Neural crest cell (in vitro differentiated cells): ENCODE results near the gene MRPL34. TPM values are rescaled to one million over a fixed set of nuclear protein-coding genes. Genes with fewer than 3 reads are reported as not detected.
A peak's percentile ranks its signal among the peaks of the same experiment; 100 is the strongest.

Experiments used
- DNase-seq: peaks from one replicate; pipeline ENCODE4 v3.0.0; 2021; ENCODE audit warnings: low read depth, mixed read lengths, low spot score
- H3K27ac Mint-ChIP-seq: one replicate; pipeline ENCODE4 v1.8.0; 2021; ENCODE audit warnings: mild to moderate bottlenecking, mixed read lengths; ENCODE audit not compliant: unreplicated experiment
- H3K27me3 Mint-ChIP-seq: 2 replicates; pipeline ENCODE4 v1.8.0; 2021; ENCODE audit warnings: low read depth, mild to moderate bottlenecking, mixed read lengths
- H3K36me3 Mint-ChIP-seq: 2 replicates; pipeline ENCODE4 v1.8.0; 2021; ENCODE audit warnings: low read depth, mild to moderate bottlenecking, mixed read lengths
- H3K4me1 Mint-ChIP-seq: 2 replicates; pipeline ENCODE4 v1.8.0; 2021; ENCODE audit warnings: mixed read lengths
- H3K4me3 Mint-ChIP-seq: one replicate; pipeline ENCODE4 v1.8.0; 2021; ENCODE audit warnings: mild to moderate bottlenecking, mixed read lengths
- H3K9me3 Mint-ChIP-seq: 2 replicates; pipeline ENCODE4 v1.8.0; 2021; ENCODE audit warnings: mixed read lengths
- total RNA-seq: library from RNA; stranded (reverse); gene quantifications from 2 replicates; pipeline ENCODE4 v1.2.1, GENCODE V29; 2021
- TF ChIP-seq, protein P1 (sequence below): fragments of 200-600 bp; sonication (generic); conservative IDR thresholded peaks from 2 replicates; pipeline ENCODE4 v1.5.0; 2021; ENCODE audit warnings: antibody characterized with exemption, mild to moderate bottlenecking

The MRPL34 gene
- total RNA-seq, 1 donor from 2014 or later = 74.2 TPM

GRCh38 chr19:17329366-17330261 is 23.9 kb downstream of the MRPL34 start:
- DNase-seq = no peak
- Mint-ChIP-seq H3K27me3 (peaks cover 26% of the 10 kb centered on the region), H3K4me3 (peak overlapping the region; percentile 57), H3K27ac (no peak overlapping the region), H3K9me3 (no peaks in the 10 kb centered on the region), H3K4me1 (peaks cover 15% of the 10 kb centered on the region), H3K36me3 (peaks cover 11% of the 10 kb centered on the region)
- TF ChIP-seq, protein P1, sequence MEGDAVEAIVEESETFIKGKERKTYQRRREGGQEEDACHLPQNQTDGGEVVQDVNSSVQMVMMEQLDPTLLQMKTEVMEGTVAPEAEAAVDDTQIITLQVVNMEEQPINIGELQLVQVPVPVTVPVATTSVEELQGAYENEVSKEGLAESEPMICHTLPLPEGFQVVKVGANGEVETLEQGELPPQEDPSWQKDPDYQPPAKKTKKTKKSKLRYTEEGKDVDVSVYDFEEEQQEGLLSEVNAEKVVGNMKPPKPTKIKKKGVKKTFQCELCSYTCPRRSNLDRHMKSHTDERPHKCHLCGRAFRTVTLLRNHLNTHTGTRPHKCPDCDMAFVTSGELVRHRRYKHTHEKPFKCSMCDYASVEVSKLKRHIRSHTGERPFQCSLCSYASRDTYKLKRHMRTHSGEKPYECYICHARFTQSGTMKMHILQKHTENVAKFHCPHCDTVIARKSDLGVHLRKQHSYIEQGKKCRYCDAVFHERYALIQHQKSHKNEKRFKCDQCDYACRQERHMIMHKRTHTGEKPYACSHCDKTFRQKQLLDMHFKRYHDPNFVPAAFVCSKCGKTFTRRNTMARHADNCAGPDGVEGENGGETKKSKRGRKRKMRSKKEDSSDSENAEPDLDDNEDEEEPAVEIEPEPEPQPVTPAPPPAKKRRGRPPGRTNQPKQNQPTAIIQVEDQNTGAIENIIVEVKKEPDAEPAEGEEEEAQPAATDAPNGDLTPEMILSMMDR = no peak

DNA sequence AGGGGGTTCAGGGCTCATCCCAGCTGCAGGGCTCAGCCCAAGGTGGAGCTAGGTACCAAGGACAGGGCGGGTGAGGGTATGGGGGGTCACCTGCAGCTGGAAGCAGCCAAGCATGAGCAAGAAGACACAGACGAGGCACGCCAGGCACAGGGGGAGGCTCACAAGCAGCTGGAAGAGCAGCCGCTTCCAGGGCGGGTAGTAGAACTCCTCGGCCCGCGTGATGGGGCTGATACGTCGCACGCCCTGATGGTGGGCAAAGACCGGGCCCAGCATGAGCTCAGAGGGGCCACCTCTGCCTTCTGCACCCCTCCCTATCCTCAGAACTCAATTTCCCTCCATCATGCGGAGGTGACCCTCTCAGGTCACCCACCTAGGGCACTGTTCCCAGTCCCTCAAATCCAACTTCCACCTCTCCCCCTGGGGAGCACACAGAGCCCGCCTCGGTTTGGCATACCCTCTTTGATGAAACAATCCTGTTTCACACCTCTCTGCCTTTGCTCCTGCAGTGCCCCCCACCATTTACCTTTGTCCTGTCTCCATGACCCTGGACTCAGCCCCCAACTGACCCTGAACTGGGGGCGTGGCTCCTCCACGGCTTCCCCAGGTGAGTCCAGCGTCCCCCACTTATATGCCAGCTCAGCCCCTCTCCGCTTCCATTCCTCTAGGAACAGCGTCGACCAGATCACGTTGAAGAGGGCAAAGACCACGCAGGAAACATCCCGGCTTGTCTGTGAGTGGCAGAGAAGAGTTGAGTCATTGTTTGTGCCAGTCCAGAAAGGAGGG is 24.8 kb downstream of the MRPL34 start:
- no peak for DNase-seq
- Mint-ChIP-seq H3K9me3 (no peaks in the 10 kb centered on the region), H3K27me3 (peaks cover 26% of the 10 kb centered on the region), H3K4me3 (peak overlapping the region; percentile 63), H3K4me1 (peaks cover 23% of the 10 kb centered on the region), H3K27ac (no peak overlapping the region), H3K36me3 (peaks cover 11% of the 10 kb centered on the region)
- TF ChIP-seq, protein P1 = no peak

DNA sequence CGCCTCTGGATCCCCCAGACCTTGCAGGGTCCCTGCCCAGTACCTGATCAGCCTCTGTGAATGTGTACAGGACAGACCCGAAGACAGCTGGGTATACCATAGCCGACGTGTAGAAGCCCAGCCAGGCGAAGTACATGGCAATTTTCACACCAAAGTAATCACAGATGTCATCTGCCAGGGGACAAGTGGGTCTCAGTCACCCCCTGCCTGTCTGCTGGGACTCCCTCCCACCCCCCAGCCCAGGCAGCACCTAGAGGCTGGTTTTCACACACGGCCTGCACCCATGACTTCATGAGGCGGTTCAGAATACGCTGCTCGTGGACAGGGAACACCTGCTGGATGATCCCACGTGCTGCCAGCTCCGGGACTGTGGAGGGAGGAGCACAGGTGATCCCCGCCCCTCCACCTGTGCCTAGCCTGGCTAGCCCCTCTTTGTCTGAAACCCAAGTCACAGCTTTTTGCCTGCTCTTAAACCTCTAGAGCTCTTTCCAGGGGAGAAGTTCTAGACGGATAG is 25.4 kb downstream of the MRPL34 start:
- TF ChIP-seq, protein P1 = no peak
- H3K27ac Mint-ChIP-seq = no peak overlapping the region
- peak overlapping the region; percentile 63 for H3K4me3 Mint-ChIP-seq
- H3K27me3 Mint-ChIP-seq = peaks cover 26% of the 10 kb centered on the region
- peaks cover 11% of the 10 kb centered on the region for H3K36me3 Mint-ChIP-seq
- peaks cover 23% of the 10 kb centered on the region for H3K4me1 Mint-ChIP-seq
- no peak for DNase-seq
- H3K9me3 Mint-ChIP-seq = no peaks in the 10 kb centered on the region

DNA sequence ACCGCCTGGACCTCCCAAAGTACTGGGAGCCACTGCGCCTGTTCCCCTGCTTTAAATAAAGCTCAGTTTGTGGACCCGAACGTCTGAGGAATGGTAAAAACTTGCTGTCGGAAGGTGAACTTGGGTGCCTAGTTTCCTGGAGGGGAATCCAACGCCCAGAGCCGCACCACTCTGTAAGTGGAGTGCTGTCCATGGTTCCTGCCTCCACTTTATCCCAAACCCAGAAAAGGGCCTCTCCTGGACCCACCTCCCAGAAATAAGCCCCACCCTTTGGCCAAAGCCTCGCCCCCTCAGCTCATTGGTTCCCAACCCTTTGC is 26.6 kb downstream of the MRPL34 start:
- Mint-ChIP-seq H3K36me3 (peaks cover 11% of the 10 kb centered on the region), H3K27ac (no peak overlapping the region), H3K4me1 (peaks cover 27% of the 10 kb centered on the region), H3K9me3 (no peaks in the 10 kb centered on the region), H3K27me3 (peaks cover 26% of the 10 kb centered on the region), H3K4me3 (peak overlapping the region; percentile 83)
- no peak for DNase-seq
- TF ChIP-seq, protein P1 = no peak

DNA sequence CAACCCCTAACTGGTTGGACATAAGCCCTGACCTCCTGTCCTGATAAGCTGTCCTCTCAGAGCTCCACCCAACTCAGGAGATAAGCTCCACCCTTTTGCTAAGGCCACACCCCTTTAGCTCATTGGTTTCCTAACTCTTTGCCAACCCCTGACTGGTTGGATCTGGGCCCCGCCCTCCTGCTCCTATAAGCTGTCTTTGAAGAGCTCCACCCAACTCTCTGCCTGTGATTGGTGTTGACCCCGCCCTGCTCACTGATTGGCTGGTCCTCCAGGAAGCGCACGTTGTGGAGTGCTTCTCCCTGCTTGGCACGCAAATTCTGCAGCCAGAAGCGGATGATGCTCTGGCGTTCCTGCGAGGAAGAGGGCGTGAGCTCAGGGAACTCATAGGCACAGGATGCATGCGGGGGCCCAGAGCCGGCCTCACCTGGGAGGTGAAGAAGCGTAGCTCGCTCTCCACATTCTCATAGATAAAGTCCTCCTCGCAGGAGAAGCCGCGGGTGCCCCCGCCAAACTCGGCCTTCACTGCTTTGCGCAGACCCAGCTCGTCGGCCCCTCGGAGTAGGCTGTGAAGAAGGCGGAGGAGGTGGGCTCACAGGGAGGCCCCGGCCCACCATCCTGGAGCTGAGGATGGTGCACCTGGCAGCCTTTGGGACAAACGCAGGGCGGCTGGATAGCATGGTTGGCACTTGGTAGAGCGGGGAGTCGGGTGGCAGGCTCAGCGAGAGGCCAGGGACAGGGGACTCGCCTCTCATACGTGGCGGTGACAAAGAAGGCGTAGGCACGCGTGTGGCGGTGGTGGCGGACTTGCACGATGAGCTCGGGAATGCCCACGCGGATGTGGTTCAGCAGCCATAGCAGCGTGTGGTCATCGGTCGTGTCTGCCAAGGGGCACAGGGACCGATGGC is 27.3 kb downstream of the MRPL34 start:
- TF ChIP-seq, protein P1 = no peak
- Mint-ChIP-seq H3K9me3 (no peaks in the 10 kb centered on the region), H3K4me1 (peaks cover 23% of the 10 kb centered on the region), H3K4me3 (peak overlapping the region; percentile 83), H3K36me3 (peaks cover 8% of the 10 kb centered on the region), H3K27ac (peak overlapping the region; percentile 43), H3K27me3 (peaks cover 22% of the 10 kb centered on the region)
- DNase-seq = no peak
